ENCODE results near the gene ARHGAP1.
"Not testable (repeated sequence)": the region's sequence is repeated elsewhere in the genome, so short reads cannot be mapped to it uniquely, and the experiment has no call there.

ARHGAP1 gene

DNA sequence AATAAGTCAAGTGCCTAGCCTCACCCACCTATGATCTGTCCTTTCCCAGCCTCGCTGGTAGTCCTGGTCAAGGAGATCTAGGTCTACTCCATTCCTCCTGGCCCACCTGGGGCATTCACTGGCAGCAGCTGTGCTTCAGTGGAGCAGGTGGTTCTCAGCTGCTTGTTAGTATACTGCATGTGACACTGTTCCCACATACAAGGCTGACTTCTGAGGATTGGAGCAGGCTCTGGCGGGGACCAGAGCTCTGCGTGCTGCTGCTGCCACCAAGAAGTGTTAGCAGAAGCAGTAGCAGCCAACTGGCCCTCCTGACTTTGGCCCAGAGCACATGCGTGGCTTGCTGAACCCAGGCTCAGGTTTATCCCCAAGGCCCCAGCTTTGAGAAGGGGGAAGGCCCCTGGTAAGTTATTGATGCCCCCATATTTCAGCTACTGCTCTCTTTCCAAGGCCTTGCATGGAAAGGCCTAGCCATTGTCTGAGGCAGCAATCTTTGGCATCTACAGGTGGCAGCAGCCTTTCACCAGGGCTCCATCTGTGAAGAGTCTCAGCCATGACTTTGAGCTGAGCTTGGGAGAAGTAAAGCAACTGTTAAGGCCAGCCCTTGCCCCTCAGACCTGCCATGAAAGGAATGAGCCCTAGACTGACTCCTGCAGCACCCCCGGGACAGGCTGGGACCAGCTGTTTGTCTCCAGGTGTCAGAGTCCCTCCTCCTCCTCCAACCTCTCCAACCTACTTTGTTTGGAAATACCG is 26.5 kb downstream of the ARHGAP1 start:
- no peak for DNase-seq (ENCODE audit: low spot score)

DNA sequence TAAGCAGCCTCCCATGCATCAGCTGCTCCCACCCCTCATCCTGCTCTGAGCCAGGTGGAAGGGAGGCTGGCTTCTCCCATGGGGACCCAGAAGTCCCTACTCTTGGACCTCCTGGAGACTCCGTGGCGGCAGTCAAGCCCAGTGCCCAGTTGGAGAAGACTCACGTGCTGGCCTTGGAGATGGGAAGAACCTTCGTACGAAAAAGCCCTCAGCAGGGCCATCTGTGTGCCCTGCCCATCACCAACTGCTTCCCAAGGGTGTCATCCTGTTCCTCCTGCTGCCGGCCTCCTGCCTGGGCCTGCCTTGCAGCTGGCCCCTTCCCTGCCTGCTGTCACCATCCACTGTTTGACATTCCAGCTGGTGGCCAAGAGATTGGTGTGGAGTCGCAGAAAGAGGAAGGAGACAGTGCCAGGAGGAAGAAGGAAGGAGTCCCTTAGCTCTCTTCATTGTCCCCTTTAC is 28.0 kb downstream of the ARHGAP1 start:
- DNase-seq (ENCODE audit: low spot score) = no peak

DNA sequence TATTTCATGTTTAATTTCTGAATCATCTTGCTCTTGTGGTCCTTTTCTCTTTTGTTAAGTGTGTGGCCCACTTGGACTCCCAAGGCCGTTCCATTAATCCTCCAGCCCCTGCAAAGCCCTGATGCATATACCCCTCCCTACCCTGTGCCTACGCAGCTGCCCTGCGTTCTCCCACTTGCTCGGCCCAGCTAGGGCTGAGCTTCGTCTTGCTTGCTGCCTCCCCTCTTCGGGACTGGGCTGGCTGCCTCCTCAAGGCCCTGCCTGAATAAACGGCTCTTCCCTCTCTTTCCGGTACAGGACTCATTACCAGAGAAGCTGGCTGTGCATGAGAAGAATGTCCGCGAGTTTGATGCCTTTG is 28.5 kb downstream of the ARHGAP1 start:
- DNase-seq (ENCODE audit: low spot score) = no peak

GRCh38 chr11:46670521-46670920 is 29.9 kb downstream of the ARHGAP1 start:
- not testable (repeated sequence) for DNase-seq (ENCODE audit: low spot score)

GRCh38 chr11:46669711-46670139 is 30.7 kb downstream of the ARHGAP1 start:
- DNase-seq (ENCODE audit: low spot score) = peak; percentile 26

DNA sequence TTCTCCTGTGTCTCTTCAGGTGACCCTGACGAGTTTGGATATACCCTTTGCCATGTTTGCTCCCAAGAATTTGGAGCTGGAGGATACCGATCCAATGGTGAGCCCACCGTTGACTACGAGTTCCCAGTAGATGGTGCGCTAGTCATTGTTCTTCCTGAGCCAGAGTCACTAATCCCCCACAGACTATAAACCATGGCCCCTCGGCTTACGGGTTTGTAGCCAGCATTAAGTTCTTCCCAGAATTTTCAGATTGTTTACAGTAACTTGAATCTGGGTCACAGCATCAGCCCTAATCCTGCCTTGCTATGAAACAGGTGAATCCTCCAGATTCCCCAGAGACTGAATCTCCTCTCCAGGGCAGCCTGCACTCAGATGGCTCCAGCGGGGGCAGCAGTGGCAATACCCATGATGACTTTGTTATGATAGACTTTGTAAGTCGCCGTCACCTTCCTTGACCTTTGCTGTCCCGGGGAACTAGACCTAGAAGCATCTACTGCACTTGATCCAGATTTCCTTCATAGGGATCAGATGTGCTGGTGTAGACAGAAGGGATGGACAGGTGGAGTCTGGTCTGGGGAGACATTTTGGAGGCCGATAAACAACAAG is 31.8 kb downstream of the ARHGAP1 start:
- DNase-seq (ENCODE audit: low spot score) = no peak

GRCh38 chr11:46667043-46667481 is 33.4 kb downstream of the ARHGAP1 start:
- no peak for DNase-seq (ENCODE audit: low spot score)

DNA sequence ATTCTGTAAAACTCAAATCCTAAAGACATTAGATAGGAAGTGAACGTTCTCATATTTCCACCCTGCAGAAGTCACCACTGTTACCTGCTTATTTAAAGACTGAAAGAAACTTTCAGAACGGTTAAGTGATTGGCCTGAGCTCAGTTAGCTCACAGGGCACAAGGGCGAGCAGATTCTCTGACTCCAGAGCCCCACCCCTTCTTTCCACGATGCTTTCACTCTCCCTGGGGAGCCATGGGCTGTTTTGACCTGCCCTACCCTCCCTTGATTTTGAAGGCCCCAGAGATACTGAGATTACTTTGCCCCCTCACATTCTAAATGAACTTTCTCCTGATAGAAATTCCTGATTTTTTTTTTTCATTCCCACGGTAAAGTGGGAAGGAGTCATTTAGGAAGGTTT is 33.9 kb downstream of the ARHGAP1 start:
- no peak for DNase-seq (ENCODE audit: low spot score)

GRCh38 chr11:46665356-46665755 is 35.1 kb downstream of the ARHGAP1 start:
- DNase-seq (ENCODE audit: low spot score) = no peak

GRCh38 chr11:46664612-46665011 is 35.8 kb downstream of the ARHGAP1 start:
- DNase-seq (ENCODE audit: low spot score) = peak; percentile 40

- no peak for DNase-seq (ENCODE audit: low spot score)
These were observed 37.0 kb downstream of the ARHGAP1 start for GRCh38 chr11:46663277-46663940.

DNA sequence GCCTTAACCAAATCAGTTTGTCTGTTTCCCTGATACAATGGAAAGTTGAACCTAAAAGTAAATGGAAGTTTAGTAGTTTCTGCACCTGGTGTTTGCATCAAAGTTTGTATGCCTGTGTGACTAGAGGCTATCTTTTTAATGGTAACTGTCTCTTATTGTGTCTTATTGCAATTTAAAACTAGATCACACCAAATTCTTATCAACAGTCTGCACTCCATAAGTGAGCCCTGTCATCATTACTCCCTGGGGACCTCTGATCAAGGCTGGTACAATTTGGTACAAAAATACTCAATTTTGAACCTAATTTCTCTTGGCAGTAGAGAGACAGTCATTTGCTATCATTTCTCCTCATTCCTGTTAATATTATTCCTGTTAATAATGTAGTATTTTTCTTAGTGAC is 38.1 kb downstream of the ARHGAP1 start:
- no peak for DNase-seq (ENCODE audit: low spot score)

DNA sequence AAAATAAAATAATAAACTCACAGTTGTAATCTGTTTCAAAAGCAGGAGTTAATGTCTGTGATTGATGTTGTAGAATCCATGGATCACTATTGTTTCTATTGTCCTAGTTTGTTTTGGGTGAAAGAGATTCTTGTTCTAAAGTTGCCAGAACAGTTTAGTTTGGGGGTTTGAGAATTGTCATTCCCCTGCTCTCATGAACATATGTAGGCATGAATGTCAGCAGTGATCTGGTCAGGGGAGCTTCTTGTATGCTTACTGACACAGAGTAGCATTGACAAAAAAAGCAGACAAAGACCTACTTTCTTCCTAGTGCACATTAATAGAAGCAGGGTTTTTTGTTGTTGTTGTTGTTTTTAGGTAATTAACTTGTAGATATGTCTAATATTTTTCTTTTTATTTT is 38.6 kb downstream of the ARHGAP1 start:
- no peak for DNase-seq (ENCODE audit: low spot score)

- no peak for DNase-seq (ENCODE audit: low spot score)
These were observed 40.5 kb downstream of the ARHGAP1 start for GRCh38 chr11:46659908-46660307.

DNA sequence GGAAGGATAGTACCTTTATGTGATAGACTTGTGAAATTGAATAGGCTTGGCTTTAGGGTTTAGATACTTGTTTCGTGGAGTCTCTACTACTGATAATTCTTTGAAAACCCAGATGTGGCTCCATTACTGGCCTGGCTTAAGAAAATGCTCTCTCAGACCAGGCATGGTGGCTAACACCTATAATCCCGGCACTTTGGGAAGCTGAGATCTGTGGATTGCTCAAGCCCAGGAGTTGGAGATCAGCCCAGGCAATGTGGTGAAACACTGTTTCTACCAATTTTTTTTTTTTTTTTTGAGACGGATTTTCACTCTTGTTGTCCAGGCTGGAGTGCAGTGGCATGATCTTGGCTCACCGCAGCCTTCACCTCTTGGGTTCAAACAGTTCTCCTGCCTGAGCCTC is 42.2 kb downstream of the ARHGAP1 start:
- no peak for DNase-seq (ENCODE audit: low spot score)

DNA sequence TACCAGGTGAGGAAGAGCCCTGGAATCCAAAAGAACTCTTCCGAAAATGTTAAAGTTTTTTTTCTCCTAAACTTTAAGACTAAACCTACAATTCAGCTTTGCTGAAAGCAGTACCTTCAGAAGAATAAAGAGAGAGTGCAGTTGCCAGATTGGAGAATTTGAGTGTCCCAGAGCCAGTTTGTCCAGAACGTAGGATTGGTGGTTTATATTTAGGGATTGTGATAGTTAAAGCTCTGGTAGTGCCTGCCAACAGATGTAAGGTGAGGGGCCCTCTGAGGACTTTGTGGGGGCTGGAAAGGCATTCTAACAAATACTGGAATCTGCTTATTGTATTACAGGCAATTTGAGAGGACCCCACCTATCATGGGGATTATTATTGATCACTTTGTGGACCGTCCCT is 43.2 kb downstream of the ARHGAP1 start:
- DNase-seq (ENCODE audit: low spot score) = no peak

DNA sequence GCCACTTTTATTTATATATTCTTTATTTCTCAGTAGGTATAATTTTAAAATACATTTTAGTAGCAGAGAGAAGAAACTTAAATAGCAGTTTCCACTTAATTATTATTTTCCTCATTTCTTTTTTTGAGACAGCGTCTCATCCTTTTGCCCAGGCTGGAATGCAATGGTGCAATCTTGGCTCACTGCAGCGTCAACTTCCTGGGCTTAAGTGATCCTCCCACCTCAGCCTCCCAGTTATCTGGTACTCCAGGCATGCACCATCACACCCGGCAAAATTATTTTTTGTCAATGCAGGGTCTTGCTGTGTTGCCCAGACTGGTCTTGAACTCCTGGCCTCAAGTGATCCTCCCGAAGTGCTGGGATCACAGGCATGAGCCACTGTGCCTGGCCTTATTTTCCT is 44.8 kb downstream of the ARHGAP1 start:
- no peak for DNase-seq (ENCODE audit: low spot score)

DNA sequence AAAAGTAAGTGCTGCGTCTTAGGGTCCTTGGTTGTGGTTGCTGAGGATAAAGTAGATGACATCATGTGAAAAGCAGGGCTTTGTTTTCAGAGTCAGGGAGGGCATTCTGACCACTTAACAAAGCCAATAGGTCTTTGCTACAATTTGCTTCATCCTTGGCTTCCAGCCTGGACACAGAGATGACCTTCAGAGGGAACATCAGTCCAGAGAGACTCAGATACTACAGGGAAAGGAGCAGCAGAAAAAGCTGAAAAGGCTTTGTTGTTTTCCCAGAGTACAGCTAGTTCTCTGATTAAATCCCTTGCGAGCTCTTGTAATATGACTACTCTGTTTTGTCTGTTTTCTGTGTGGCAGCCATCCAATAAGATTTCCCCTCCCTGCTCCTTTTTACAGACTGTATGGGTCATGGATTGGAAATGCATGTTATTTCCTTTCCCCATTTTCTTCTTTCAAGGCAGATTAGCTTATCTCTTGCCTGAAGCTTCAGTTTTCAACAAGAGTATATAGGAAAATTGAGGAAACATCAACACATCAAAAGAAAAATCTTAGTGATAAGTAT is 51.2 kb downstream of the ARHGAP1 start:
- no peak for DNase-seq (ENCODE audit: low spot score)

- DNase-seq (ENCODE audit: low spot score) = no peak
These were observed 56.4 kb downstream of the ARHGAP1 start for GRCh38 chr11:46643986-46644385.

DNA sequence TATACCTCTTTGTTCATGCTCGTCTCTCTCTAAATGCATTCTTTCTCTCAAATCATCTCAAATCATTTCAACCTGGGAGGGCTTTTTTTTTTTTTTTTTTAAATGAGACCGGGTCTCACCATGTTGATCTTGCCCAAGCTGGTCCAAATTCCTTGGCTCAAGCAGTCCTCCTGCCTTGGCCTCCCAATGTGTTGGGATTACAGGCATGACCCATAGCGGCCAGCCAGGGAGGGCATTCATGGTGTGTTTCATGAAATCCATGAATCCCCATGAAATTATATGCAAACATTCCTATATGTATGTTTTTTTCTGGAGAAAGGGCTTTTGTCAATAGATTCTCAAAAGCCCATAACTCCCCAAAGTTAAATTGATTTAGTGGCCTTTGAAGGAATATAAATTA is 56.9 kb downstream of the ARHGAP1 start:
- DNase-seq (ENCODE audit: low spot score) = no peak

GRCh38 chr11:46642627-46643335 is 57.6 kb downstream of the ARHGAP1 start:
- DNase-seq (ENCODE audit: low spot score) = no peak

- DNase-seq (ENCODE audit: low spot score) = no peak
These were observed 58.8 kb downstream of the ARHGAP1 start for GRCh38 chr11:46641639-46642038.

All from hematopoietic multipotent progenitor cell treated with erythropoietin and hydrocortisone succinate and interleukin-3 and kit ligand, for 17 days (in vitro differentiated cells).